Measurements from ENCODE around the gene DCUN1D2.
"Not testable (repeated sequence)": the region's sequence is repeated elsewhere in the genome, so short reads cannot be mapped to it uniquely, and the experiment has no call there.

DCUN1D2 gene

DNA sequence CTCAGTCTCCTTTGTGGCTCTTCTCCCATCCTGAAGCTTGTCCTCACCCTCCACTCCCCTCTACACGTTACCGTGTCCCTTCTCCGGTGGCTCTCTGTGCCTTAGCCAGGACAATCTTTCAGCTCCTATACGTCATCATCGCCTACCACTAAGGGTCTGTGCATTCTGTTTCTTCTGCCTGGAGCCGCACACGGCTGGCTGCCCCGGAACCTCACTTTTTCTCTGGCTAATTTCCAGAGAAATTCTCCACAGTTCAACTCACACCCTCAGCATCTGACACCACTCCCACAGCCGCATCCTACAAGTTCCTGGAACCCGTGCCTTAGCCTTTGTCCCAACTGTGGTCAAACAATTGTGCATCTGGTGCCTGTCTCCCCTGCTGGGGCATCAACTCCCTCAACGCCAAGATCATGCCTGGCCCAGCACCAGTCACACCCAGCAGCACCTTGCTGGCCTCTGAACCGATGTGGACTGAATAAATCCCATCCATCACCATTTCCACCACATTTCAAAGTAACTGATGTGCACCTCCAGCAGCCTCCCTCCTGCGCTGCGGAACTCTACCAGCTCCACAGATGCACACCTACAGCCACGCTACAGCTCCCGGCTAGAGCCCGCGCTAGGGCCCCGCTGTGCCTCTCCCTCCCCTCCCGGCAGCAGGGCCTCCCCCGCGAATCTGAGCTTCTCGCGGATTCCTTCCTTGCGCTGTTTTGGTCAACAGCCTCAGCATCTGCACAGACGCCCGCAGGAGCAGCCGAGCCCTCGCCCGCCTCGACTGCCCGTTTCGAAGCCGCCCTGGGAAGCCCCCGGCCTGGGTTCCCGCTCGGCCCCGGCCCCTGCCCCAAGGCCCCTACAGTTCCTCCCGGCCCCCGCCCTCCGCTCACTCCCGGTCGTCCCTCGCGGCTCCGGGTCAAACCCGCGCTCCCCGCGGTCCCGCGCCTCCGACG is 689 bp downstream of the DCUN1D2 start:
- DNase-seq (ENCODE audit: low read depth): no peak

DNA sequence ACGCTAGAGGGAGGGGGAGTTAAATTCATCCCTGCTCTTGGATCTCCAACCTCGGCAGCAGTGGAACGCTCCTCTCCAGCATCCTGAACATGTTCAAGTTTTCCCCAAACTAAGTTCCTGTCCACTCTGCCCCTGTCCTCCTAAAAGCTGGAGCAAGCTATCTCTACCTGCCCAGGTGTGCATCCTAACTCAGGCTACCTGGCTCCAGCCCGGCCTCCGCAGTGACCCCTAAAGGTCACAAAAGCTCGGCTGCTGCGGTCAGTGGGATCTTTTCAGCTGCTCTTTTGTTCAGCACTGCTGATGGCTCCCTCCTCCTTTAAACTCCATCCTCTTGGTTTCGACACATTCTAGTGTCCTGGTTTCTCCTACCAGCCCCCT is 1.4 kb downstream of the DCUN1D2 start:
- no peak for DNase-seq (ENCODE audit: low read depth)

DNA sequence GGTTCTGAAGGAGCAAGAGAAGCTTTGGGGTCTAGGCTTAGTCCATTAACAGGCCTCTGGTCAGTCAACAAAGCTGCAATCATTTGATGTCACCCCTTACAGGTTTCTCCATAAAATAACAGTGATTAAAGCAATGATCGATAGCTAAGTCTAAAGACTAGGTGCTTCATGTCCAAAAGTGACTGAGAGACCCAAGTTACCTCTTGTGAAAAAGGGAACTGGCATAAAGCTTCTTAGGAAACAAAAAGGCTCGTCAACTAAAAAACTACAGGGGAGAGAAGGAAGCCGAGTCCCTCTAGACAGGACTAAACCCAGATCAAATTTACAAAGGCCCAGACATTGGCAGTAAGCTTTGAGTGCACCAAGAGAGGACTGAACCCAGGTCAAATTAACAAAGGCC is 2.2 kb downstream of the DCUN1D2 start:
- DNase-seq (ENCODE audit: low read depth): no peak

DNA sequence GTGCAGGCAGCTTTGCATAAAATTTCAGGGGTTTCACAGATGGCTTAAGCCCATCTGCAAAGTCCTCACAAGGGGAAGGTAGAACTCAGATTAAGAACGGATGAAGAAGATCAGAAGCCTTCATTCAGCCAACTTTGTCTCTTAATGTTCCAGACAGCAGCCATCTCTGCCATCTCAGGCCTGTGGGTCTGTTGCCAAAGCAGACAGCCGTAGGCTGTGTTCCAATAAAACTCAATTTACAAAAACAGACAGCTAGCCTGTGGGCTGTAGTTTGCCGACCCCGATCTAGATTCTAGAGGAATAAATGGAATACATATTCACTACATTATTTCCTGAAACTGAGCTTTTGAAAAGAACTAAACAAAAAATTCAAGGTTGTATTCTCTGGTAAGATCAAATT is 3.8 kb downstream of the DCUN1D2 start:
- no peak for DNase-seq (ENCODE audit: low read depth)

DNA sequence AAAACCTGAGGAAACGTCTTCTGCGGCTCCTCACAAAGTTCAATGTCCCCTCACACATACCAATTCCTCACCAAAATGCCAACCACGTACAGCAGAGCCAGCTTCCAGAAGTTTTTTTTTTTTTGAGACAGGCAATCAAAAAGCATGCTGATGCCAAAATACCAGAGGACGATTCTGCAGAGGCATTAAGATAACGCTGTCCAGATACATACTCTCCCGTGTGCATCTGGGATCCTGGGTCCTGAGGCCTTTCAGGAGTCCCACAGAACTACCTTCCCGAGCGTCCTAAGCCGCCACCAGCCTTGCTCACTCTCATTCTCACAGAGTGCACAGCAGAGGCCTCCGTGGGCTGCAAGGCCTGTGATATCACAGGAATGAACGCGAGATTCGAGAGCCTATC is 5.0 kb downstream of the DCUN1D2 start:
- DNase-seq (ENCODE audit: low read depth): no peak

DNA sequence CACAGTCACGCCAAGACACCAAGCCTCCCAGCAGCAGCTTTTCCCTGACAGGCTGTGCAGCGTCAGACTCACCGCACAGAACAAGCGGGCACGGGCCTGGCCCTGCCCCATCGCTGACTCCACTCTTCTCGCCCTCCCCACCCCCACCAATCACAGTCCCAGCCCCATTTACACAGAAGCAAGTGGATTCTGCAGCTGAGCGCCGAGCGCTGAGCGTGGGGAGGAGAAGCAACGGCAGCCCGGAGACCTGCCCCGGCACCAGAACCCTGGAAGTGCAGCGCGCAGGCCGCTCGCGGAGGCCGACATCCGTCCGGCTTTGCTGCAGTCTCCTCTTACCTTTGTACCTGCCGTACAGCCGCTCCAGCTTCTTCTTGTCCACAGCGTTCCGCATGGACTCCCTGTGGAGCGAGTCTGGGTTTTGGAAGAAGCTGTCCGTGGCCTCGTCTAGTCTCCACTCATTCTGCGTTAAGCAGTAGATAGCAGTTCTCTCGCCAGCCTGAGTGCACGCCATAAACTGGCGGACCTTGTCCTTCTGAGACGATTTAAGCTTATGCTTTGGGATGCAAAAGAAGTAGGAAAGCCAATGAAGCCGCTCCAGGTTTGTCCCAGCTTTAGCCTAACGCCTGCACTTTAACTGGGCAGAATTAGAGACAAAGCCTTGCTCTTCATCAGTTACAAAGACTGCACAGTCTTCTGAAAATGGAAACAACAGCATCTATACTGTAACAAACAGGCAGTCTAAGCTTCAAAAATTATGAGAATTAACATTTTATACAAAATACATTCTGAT is 6.8 kb downstream of the DCUN1D2 start:
- DNase-seq (ENCODE audit: low read depth): no peak

DNA sequence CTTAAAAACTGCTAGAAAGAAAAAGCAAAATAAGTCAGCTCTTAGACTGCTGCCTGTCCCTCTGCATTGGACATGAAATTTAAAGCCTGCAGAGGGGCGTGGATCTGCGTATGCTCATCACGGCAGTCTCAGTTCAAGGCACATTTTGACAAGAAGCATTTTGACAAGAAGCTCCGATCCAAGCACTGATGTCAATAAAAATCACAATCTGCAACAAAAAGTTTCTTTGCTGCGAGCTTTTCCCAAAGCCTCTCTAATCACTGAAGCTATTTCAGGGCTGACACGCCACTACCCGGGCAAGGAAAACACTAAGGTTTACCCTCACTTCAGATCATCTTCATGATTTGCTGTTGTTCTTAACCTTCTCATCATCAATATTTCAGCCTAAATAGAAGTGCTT is 7.4 kb downstream of the DCUN1D2 start:
- no peak for DNase-seq (ENCODE audit: low read depth)

DNA sequence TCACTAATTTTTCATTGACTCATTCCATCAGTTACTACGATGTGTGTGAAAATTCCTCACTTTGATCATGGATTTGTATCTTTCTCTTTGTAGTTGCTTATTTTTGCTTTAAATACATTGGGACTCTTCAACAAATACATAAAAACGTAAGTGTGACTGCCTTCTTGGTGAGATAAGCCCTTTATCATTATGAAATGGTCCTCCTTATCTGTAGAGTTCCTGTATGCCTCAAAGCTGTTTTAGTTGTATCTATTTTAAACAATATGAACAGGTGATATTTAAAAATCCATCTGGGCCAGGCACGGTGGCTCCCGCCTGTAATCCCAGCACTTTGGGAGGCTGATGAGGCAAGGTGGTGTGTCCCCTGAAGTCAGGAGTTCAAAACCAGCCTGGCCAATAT is 11.3 kb downstream of the DCUN1D2 start:
- DNase-seq (ENCODE audit: low read depth): no peak

DNA sequence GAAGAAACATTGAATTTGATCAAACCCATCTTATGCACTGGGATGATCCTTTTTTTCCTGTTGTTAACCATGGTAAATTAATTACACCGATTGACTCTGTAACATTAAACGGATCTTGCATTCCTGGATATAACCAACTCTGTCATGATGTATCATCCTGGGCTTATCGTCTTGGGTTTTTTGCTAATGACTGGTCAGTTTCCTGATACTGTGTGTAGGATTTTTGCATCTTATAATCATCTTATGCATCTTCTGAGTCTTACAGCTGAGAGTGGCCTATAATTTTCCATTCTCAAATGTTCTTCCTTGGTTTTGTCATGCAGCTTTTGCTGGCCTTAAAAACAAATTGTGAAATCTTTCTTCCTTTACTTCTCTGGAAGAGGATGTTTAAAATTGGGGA is 12.8 kb downstream of the DCUN1D2 start:
- DNase-seq (ENCODE audit: low read depth): no peak

DNA sequence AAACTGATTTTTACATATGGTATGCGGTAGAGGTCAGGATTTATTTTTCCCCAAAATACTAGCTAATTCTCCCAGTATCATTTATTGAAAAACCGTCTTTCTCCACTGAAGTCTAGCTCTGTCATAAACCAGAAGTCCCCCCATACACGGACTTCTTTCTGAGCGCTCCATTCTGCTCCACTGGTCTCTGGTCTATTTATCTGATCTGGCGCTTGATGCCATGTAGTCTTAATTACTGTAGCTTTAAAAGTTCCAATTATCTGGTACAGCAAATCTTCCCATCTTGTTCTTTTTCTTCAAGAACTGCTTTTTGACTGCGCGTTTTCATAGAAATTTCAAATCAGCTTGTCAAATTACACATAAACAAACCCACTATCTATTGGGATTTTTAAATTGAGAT is 13.7 kb downstream of the DCUN1D2 start:
- DNase-seq (ENCODE audit: low read depth): no peak

DNA sequence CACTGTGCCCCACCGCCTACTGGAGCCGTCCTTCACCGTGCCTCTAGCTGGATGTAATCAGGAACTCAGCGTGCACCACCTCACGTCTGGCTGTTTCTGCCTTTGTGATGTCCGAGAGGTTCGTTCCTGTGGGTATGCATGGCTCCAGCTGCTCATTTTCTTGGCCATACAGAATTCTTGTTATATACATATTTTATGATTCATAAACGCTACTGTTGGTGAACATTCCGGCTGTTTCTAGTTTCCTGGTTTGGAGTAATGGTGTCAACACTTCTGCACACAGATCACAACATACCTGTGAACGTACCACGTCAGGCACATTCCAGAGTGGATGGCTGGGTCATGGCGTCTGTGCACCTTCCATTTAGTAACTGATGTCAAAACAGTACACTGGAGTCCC is 14.6 kb downstream of the DCUN1D2 start:
- no peak for DNase-seq (ENCODE audit: low read depth)

DNA sequence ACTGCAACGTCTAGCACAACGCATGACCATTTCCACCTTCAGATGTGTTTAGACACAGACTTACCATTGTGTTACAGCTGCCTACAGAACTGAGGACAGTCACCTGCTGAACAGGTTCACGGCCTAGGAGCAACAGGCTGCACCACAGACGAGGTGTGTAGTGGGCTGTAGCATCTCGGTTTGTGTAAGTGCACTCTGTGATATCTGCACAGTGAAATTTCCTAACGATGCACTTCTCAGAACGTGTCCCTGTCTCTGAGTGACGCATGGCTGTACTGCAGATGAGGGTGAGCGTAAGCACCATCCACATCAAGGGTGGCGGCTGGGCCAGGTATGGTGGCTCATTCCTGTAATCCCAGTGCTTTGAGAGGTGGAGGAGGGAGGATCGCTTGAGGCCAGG is 15.2 kb downstream of the DCUN1D2 start:
- no peak for DNase-seq (ENCODE audit: low read depth)

DNA sequence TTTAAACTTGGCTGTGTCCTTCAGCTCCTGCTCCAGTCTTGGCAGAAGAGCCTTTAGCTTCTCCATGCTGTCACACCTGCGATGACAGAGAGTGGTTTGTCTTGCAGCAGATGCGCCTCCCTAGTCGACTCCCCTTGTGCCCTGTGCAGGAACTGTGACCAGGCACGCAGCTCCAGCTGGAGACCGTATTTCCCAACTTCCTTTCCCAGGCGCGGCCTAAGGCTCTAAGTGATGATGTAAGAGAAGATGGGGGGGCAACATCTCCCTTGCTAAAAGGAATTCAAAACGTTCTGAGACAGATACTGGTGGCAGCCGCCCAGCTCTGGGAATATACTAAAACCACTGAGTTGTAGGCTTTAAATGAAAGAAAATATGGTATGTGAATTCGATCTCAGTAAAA is 16.3 kb downstream of the DCUN1D2 start:
- DNase-seq (ENCODE audit: low read depth): no peak

DNA sequence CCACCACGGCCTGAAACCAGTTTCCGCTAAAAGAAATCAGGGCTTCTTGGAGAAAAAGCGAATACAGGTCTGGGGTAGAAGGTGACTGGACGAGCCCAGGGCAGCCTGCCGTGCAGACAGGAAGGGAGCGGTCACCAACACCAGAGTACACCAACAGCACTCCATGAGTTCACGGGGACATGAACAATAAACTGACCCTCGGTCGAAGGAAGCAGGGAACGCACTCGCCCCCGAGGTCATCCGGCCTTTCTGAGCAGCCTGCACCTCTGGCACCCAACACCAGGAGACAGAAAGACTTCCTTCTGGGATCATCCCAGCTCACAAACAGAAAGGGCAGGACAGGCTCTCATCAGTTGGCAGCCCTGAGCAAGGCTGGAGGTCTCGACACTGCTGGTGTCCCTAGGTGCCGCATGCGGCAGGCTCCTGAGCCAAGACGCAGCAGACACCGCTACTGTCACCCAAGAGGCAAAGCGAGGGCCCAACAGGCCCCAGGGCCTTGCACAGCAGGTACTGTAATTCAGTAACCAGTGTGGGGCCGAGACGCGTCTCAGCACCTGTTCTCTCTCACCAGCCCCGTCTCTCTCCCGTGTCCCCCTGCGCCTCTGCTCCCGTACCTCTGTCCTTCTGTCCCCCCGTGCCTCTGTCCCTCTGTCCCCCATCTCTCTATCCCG is 18.0 kb downstream of the DCUN1D2 start:
- DNase-seq (ENCODE audit: low read depth): no peak

DNA sequence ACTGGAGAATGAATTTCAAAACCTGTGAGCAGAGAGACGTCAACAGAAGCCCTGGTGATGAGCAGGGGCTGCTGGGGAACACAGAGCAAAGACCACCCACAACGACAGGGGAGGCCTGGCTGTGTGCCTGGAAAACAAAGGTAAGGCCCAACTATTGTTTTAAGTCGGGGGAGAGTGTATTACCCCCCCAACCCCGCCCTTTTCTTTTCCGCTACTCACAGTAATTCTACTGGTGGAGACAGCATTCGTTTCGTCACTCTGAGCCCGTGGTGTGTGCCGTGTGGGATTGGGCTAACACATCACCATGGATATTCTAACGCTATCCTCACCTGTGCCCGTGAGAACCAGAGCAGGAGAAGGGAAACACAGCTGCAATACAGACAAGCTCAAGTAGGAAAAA is 18.7 kb downstream of the DCUN1D2 start:
- no peak for DNase-seq (ENCODE audit: low read depth)

DNA sequence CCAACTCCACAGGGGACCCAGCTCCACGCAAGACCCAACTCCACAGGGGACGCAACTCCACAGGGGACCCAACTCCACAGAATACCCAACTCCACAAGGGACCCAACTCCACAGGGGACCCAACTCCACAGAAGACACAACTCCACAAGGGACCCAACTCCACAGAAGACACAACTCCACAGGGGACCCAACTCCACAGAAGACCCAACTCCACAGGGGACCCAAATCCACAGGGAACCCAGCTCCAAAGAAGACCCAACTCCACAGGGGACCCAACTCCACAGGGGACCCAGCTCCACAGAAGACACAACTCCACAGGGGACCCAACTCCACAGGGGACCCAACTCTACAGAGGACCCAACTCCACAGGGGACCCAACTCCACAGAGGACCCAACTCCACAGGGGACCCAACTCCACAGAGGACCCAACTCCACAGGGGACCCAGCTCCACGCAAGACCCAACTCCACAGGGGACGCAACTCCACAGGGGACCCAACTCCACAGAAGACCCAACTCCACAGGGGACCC is 19.8 kb downstream of the DCUN1D2 start:
- DNase-seq (ENCODE audit: low read depth): not testable (repeated sequence)

DNA sequence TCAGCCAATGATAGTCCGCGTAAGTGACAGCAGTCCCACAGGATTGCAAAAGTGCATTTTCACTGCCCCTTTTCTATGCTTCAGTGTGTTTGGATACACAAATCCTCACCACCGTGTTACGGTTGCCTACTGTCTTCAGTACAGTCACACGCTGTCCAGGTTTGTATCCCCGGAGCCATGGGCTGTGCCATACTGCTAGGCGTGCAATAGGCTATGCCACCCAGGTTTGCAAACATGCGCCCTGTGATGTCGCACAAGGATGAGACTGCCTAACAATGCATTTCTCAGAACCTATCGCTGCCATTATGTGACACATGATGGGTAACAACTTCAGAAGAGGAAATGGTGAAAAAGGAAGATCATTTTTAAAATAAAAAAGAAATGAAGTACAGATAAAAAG is 20.4 kb downstream of the DCUN1D2 start:
- DNase-seq (ENCODE audit: low read depth): no peak

DNA sequence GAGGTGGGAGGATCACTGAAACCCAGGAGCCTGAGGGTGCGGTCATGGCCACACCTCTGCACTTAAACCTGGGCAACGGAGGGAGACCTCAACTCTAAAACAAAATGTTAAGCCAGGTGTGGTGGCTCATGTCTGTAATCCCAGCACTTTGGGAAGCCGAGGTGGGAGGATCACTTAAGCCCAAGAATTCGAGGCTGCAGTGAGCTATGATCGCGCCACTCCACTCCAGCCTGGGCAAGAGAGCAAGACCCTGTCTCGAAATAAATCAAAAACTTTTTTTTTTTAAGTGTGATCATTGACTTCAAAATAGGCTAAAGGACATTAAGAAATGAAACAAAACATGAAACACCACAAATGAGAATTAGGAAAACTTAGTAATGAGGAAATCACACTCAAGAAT is 20.9 kb downstream of the DCUN1D2 start:
- DNase-seq (ENCODE audit: low read depth): no peak

DNA sequence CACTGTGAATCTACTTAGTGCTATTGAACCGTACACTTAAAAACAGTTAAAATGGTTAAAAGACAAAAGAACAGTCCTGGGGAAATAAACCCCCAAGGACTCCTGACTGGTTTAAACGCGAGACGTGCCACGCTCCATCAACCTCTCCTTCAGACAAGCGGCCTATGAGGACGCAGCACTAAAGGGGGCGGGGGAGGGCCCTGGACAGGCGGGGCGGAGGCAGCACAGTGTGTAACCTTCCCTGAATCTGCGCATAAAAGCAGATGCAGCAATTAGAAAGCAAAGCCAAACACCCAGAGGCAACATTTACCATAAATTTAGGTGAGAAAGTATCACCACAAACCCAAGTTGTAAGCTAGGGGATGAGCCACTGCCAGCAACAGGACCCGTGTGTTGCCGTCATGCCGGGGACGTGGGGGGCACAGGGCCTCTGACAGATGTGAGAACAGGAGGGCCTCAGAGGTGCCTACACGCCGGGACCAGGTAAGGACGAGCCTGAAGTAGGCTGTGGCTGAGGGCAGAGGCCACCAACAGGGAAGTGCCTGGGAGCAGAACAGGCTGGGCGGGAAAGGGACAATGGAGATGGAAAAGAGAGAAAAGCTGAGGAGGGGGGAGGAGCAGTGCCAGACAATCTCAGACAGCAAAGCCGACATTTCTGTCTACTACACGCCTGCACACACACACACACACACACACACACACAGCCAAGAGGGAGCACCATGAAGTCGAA is 21.9 kb downstream of the DCUN1D2 start:
- no peak for DNase-seq (ENCODE audit: low read depth)

DNA sequence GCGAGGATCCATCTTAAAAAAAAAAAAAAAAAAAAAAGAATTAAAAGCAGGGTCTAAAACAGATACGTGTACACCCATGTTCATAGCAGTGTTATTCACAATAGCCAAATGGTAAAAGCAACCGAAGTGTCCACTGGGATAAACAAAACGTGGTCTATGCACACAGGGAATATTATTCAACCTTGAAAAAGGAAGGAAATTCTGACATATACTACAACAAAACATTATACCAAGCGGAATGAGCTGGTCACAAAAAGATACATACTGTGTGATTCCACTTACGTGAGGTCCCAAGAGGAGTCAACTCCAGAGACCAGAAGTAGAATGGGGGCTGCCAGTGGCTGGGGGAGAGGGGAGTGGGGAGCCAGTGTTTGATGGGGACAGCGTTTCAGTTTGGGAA is 22.5 kb downstream of the DCUN1D2 start:
- DNase-seq (ENCODE audit: low read depth): no peak

DNA sequence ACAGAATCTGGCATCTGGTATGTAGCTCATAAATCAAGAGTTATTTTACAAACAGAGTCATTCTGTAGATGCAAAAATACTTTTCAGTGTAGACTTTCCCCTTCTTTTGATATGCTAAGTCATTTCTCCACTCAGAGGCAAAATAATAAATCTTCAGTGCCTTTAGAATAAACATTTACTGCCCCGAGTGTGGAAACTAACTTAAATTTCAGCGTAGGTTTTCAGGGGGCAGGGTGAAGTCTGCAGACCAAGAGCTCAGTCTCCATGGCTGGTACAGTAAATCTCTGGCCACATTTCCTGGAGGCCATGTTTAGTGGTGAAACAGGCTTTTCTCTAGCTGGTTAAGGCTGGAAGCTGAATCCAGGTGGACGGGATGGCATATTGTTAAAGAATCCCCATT is 24.1 kb downstream of the DCUN1D2 start:
- DNase-seq (ENCODE audit: low read depth): no peak

DNA sequence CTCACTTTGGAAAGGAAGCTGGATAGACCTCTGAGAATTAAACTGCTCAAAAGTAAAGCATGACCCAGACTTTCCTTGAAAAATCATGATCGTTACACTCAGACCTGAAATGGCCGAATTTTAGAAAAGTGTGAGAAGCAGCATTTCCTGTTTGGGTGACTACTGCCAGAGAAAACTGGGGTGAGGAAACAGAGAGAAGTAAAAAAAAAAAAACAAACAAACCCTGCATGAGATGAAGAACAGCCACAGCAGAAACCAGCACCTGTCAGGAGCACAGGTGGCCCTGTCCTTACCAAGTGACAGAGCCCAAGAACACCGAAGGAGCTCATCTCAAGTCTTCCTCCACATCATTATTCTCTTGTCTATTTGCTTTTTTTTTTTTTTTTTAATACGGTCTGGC is 25.2 kb downstream of the DCUN1D2 start:
- DNase-seq (ENCODE audit: low read depth): no peak

All from stromal cell of bone marrow (primary cell).